Motor neuron (in vitro differentiated cells): ENCODE results near the gene CASS4. TPM values are rescaled to one million over a fixed set of nuclear protein-coding genes. Genes with fewer than 3 reads are reported as not detected.
A peak's percentile ranks its signal among the peaks of the same experiment; 100 is the strongest.
"Not testable (repeated sequence)": the region's sequence is repeated elsewhere in the genome, so short reads cannot be mapped to it uniquely, and the experiment has no call there.

ENCODE experiments used
- ATAC-seq, 8 experiments: fragments of 200-7000 bp; cut with Tn5 transposase; replicated peaks in 6 of 8; 2 replicates each; pipeline ENCODE4 v1.8.0; 2021; ENCODE audit warnings: mild to moderate bottlenecking in 8 of 8, moderate library complexity in 8 of 8
- H3K27ac ChIP-seq, 2 donors: fragments of 250-450 bp; sonication (Bioruptor Pico); 2 replicates each; pipeline ENCODE4 v1.9.0; 2021; ENCODE audit warnings: antibody characterized with exemption in 2 of 2, mild to moderate bottlenecking in 2 of 2, moderate library complexity in 1 of 2
- H3K4me1 ChIP-seq, 2 donors: fragments of 250-450 bp; sonication (Bioruptor Pico); replicated peaks in 1 of 2; 2 replicates each; pipeline ENCODE4 v1.6.1; 2021; ENCODE audit warnings: antibody characterized with exemption in 2 of 2, mild to moderate bottlenecking in 2 of 2, moderate library complexity in 1 of 2
- H3K4me3 ChIP-seq, 5 donors: fragments of 250-450 bp; sonication (Bioruptor Pico); 2 replicates each; pipeline ENCODE4 v1.9.0; 2021; ENCODE audit warnings: antibody characterized with exemption in 5 of 5, mild to moderate bottlenecking in 5 of 5, moderate library complexity in 4 of 5
- WGBS, 10 experiments: fragments of 450-650 bp; shearing (Covaris generic); methylation state at CpG; one replicate each; pipeline ENCODE4 v1.0.0; 2022; 5-methylcytosine and 5-hydroxymethylcytosine counted together
- in situ Hi-C, 9 experiments: fragments of 400-800 bp; cut with MboI; loops; one replicate each; pipeline ENCODE4 v1.15.0; 2021; ENCODE audit warnings: low sequenced_read_pairs in 9 of 9, low pct_unique_long_range_greater_than_20kb in 2 of 9; ENCODE audit not compliant: unreplicated experiment in 9 of 9
- total RNA-seq, 8 experiments: library from RNA; unstranded; fragments of 300-600 nt; gene quantifications; 2 replicates each; pipeline versions ENCODE4 v1.2.3 to v1.2.4, GENCODE V29; 2022

Gene CASS4
- total RNA-seq, 8 experiments from 2014 or later = 0.09 to 2.6 (median 0.17) TPM; not detected in 1

DNA sequence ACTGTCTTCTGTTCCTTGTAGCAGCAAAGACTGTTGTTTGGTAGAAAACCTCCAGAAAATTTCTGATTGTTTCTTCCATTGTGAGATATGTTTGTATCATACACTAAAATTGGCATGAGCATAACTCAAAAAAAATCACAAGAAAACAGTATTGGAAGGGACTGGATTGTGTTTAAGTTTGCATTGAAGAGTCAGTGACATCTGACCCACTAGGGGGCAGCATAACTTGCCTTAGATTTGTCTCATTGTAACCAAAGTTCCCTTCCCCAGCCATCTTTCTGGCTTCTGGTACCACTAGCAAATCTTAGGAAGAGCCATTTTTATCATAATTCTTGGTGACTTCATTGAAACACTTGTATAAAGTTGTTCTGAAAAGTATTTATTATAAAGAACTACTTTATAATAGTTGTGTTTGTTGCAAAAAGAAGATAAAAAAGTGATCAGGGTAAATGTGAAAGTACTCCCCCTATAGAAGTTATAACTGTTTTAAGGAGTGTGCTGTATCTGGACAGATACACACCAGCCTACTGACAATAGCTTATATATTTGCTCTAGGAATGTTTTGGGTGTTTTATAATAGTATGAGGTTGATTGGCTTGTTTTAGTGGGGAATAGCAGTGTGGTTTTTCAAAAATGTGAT is 11.9 kb upstream of the CASS4 start:
- in situ Hi-C loops = no loop called here
- Histone ChIP-seq H3K4me1 (peaks cover 3 to 5% of the 10 kb centered on the region in 2 donors), H3K4me3 (no peak overlapping the region), H3K27ac (no peak overlapping the region)
- peak in 4 of 8 experiments; percentile 61 to 81 (median 73) for ATAC-seq

DNA sequence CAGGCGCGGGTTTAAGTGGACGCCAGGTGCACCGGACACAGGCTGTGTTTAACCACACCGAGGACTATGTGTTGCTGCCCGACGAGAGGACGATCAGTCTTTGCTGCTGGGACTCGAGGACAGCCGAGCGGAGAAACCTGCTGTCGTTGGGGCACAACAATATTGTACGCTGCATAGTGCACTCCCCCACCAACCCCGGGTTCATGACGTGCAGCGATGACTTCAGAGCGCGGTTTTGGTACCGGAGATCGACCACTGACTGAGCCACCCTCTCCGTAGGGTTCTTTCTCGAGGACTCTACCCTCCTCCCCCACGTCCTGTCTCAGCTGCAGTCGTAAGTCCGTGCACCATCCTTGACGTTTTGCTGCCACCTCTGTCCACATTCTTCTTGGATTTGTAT is 8.6 kb upstream of the CASS4 start:
- in situ Hi-C loops = no loop called here
- ATAC-seq = no peak
- Histone ChIP-seq H3K4me1 (peaks cover 3 to 5% of the 10 kb centered on the region in 2 donors), H3K27ac (no peak overlapping the region), H3K4me3 (no peak overlapping the region)
- WGBS, 10 experiments = 81 to 100% (median 95%) methylated on average over 2 to 10 of the region's 26 CpGs; no CpG with 5 or more reads in 4 of the 10 experiments

DNA sequence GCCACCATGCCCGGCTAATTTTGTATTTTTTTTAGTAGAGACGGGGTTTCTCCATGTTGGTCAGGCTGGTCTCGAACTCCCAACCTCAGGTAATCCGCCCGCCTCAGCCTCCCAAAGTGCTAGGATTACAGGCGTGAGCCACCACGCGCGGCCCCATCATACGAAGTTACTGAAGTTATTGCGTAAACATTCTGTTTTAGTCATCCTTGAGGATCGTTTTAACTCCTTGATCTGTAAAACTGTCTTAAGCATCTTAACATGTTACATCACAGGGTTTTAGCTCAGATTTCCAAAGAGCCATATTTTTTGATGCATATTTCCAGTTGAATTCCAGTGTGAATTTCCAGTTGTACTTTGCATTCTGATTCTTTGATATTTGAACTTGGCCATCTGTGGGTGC is 6.7 kb upstream of the CASS4 start:
- not testable (repeated sequence) for ATAC-seq, H3K4me3 ChIP-seq

DNA sequence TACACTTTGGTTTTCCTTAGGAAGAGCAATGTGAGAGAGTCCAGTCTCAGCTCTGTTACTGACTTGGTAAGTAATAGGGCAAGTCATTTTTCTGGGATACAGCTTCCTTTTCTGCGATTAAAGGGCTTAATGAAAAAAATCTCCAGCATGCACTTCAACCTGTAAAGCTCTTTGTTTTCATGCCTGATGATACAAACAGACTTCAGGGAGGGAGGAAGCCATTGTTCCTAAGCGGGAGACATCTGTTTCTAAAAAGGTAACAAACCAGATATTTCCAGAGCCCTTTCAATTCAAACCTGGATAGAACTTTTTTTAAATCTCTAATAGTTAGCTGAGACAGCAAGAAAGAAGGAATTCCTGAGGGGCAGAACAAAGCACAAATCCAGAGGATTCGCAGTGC is 5.2 kb upstream of the CASS4 start:
- WGBS, 10 experiments = 33 to 100% (median 95%) methylated on average over 1 to 3 of the region's 3 CpGs; no CpG with 5 or more reads in 1 of the 10 experiments
- Histone ChIP-seq H3K4me1 (no peaks in the 10 kb centered on the region), H3K27ac (no peak overlapping the region), H3K4me3 (no peak overlapping the region)
- no peak for ATAC-seq
- in situ Hi-C loops = no loop called here

More for the DNA sequence above, 6.7 kb upstream of the CASS4 start:
- 82 to 100% (median 100%) methylated on average over 2 to 9 of the region's 12 CpGs; no CpG with 5 or more reads in 3 of the 10 experiments for WGBS, 10 experiments
- in situ Hi-C loops, H3K4me1 ChIP-seq, H3K27ac ChIP-seq: not testable (repeated sequence)

DNA sequence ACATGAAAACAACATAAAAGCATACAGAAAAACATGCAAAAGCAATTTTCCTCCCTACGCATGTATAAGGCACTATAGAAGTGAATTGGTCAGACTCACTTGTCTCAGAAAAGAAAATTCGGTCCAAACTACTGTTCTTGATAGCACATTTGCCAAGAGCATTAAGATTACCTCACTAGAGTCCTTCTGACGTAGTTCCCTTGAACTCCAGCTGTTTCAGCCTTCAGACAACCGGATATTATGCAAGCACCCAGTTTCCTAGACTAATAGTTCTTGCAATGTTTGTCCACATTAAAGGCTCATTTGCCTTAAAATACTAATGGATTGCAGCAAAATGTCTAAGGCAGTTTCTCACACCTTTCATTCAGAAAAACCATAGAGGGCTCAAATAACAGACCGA is 2.5 kb upstream of the CASS4 start:
- ATAC-seq = no peak
- WGBS, 10 experiments = 86 to 100% (median 99%) methylated on average over 2 to 5 of the region's 5 CpGs
- in situ Hi-C loops = no loop called here
- H3K4me1 ChIP-seq = no peaks in the 10 kb centered on the region
- H3K4me3 ChIP-seq = no peak overlapping the region
- H3K27ac ChIP-seq = no peak overlapping the region

DNA sequence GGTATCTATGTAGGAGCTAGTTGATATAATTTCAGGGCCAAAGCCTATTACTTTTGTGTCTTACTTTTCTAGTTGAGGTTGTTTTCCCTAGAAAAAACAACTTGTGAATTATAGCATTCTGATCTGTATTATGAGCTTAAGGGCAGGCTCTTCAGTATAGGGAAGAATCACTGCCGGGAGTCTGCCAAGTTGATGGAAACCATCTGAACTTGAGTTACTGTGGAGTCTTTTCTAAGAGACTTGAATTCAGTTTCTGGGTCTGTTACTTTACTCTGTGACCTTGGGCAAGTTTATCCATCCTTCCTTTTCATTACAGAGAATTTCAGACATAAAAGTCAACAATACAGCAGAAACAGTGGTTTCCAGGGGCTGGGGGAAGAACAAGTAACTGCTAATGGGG is 2.1 kb upstream of the CASS4 start:
- H3K4me1 ChIP-seq = no peaks in the 10 kb centered on the region
- H3K27ac ChIP-seq = no peak overlapping the region
- in situ Hi-C loops = no loop called here
- no peak for ATAC-seq
- H3K4me3 ChIP-seq = no peak overlapping the region
- WGBS, 10 experiments = 11 to 100% (median 100%) methylated on average over 1 of the region's 1 CpG; no CpG with 5 or more reads in 1 of the 10 experiments

DNA sequence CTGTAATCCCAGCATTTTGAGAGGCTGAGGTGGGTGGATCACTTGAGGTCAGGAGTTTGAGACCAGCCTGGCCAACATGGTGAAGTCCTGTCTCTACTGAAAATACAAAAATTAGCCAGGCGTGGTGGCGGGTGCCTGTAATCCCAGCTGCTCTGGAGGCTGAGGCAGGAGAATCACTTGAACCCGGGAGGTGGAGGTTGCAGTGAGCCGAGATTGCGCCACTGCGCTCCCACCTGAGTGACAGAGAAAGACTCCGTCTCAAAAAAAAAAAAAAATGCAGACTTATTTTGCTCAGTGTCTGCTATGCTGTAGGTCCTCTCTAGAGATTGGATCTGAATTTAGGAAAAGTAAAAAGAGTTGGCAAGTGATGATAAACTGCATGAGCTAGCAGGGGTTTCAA is 773 bp upstream of the CASS4 start:
- H3K4me1 ChIP-seq, in situ Hi-C loops, H3K4me3 ChIP-seq, ATAC-seq, H3K27ac ChIP-seq: not testable (repeated sequence)
- 80 to 100% (median 100%) methylated on average over 1 to 7 of the region's 7 CpGs; no CpG with 5 or more reads in 2 of the 10 experiments for WGBS, 10 experiments

DNA sequence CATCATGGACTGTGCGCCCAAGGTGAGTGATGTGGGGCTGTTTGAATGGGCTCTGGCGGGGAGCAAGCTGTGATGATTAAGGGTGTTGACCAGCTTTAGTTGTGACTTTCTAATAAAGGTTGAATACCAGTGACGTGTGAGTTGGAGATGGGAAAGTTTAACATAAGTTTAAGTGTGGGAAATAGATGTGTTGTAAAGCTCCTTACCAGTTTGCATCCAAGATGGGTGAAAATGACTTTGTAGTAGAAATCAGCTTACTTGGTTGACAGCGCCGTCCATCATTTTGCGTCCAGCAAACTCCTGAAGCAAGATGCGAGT is 372 bp downstream of the CASS4 start:
- Histone ChIP-seq H3K4me3 (no peak overlapping the region), H3K27ac (no peak overlapping the region), H3K4me1 (no peaks in the 10 kb centered on the region)
- in situ Hi-C loops = no loop called here
- no peak for ATAC-seq
- WGBS, 10 experiments = 67 to 100% (median 97%) methylated on average over 1 to 6 of the region's 7 CpGs; no CpG with 5 or more reads in 3 of the 10 experiments

DNA sequence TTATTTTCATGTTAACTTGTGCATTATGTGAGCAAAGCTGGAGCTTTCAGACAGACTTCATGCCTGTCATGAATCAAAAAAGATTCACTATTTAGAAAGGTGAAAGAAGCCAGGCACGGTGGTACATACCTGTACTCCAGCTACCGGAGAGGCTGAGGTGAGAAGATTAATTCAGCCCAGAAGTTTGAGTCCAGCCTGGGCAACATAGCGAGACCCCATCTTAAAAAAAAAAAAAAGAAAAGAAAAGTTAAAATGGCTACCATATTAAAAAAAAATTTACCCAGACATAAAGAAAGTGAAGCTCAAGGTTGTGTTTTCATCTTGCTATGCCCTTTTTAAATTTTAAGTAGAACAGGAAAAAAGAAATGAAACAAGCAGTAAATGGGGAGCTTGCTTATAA is 889 bp downstream of the CASS4 start:
- Histone ChIP-seq H3K27ac (no peak overlapping the region), H3K4me1 (no peaks in the 10 kb centered on the region), H3K4me3 (no peak overlapping the region)
- ATAC-seq = no peak
- 70 to 100% (median 95%) methylated on average over 2 to 3 of the region's 3 CpGs for WGBS, 10 experiments
- in situ Hi-C loops = no loop called here

DNA sequence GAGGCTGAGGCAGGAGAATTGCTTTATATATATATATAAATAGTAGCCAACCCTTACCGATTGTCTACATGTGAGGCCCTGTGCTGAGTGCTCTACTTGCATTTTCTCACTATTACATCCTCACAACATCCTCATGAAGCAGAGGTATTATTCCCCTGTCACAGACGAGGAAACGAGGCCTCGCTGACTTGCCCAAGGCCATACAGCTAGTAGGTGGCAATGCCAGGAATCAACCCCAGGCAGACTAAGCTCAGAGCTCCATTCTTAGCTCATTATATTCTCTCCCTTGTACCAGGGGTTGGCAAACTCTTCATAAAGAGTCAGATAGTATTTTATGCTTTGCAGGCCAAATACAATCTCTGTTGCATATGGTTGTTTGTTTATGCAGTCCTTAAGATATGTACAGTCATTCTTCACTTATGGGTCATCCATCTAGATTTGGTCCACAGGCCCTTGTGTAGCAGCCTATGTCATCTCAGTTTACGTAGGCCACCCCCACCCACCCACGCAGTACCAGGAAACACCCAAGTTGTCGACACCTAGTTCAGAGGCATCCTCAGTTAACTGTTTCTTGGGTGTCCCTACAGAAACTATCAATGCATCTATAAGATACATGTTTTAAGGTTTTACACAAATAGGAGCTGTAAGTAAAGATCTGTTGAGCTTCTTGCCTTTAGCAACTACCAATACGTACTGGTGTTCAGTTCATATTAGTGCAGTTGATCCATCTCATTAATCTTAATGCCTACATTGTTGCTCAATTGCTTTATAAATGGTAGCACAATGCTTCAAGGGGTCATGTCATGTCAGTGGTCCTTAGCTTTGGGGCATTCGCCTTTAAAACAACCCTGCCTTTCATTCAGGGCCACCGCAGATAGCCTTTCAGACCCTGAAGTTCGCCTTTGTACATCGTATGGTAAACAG is 3.0 kb downstream of the CASS4 start:
- no peak overlapping the region for H3K4me3 ChIP-seq
- H3K4me1 ChIP-seq = no peaks in the 10 kb centered on the region
- in situ Hi-C loops = no loop called here
- ATAC-seq = peak in 3 of 8 experiments; percentile 53 to 80 (median 60)
- no peak overlapping the region for H3K27ac ChIP-seq
- 50 to 100% (median 87%) methylated on average over 2 to 9 of the region's 12 CpGs; no CpG with 5 or more reads in 1 of the 10 experiments for WGBS, 10 experiments

DNA sequence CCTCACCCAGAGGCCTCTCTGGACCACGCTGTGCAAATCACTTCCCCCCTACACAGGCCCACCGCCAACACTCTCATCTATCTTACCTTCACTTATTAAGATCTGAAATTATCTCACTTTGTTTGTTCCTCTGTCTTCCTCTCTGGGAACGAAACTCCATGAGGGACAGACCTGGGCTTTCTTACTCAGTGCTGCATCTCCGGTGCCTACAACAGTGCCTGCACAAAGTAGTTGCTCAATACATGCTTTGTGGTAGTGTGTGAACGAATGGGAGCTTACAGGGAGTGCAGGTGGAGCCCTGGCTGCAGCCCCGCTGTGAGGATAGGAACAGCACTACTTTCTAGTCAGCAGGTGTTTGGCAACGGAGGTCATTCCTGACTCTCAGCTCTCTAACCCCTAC is 5.3 kb downstream of the CASS4 start:
- Histone ChIP-seq H3K4me1 (peaks cover 0 to 1% of the 10 kb centered on the region in 2 donors), H3K27ac (no peak overlapping the region), H3K4me3 (no peak overlapping the region)
- whole genome bisulfite sequencing, 10 experiments = 73 to 100% (median 79%) methylated on average over 1 to 6 of the region's 7 CpGs; no CpG with 5 or more reads in 1 of the 10 experiments
- ATAC-seq = no peak
- in situ Hi-C loops = no loop called here

DNA sequence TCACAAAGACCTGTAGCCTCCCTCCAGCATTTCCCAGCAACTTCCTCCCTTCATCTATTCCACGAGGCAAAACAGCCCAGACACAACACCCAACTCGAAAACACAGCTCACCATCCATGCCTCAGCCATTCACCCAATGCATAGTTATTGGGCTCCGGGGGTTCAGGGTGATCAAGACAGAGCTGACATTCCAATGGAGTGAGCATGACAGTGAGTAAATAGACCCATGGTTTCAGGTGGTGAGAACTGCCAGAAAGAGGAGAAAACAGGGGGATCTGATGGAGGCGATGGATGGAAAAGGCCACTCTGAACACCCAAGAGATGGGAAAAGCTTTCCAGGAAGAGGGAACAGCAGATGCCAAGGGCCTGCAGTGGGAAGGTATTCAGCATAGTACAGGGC is 5.9 kb downstream of the CASS4 start:
- H3K27ac ChIP-seq = no peak overlapping the region
- peaks cover 0 to 3% of the 10 kb centered on the region in 2 donors for H3K4me1 ChIP-seq
- in situ Hi-C loops = no loop called here
- no peak overlapping the region for H3K4me3 ChIP-seq
- no peak for ATAC-seq
- WGBS, 10 experiments = 20 to 100% (median 78%) methylated on average over 1 to 3 of the region's 4 CpGs; no CpG with 5 or more reads in 3 of the 10 experiments

DNA sequence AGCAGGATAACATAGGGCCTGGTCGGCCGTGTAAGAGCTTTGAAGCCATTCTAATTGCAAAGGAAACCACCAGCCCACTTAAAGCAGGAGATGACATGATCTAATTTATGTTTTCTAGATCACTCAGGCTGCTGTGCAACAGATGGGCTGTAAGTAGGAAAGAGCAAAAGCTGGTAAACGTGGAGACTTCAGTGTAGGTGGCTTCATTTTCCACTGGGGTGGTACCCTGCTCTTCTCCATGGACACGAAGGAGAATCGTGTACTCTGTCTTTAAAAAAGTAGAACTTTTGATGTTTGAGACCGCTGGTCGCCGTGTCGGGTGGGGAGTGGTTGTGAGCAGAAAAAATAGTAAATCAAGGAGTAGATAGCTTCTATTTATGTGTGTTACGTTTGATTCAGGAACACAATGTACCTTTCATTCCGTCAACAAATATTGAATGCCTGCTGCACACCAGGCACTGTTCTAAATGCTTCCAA is 6.4 kb downstream of the CASS4 start:
- in situ Hi-C loops = no loop called here
- Histone ChIP-seq H3K4me1 (peaks cover 0 to 3% of the 10 kb centered on the region in 2 donors), H3K27ac (no peak overlapping the region), H3K4me3 (no peak overlapping the region)
- no peak for ATAC-seq
- WGBS, 10 experiments = 20 to 90% (median 81%) methylated on average over 1 to 11 of the region's 11 CpGs; no CpG with 5 or more reads in 1 of the 10 experiments
